PC-3 (cell line): Measurements from ENCODE around the gene HES1. TPM values are rescaled to one million over a fixed set of nuclear protein-coding genes. Genes with fewer than 3 reads are reported as not detected.

Experiments used
- ATAC-seq: fragments of 200-7000 bp; cut with Tn5 transposase; 2 replicates; pipeline ENCODE4 v1.9.1; 2020; ENCODE audit warnings: mild to moderate bottlenecking, moderate library complexity
- Bru-seq: library from RNA; stranded (reverse); fragments of 400-500 nt; gene quantifications from one replicate; lab custom pipeline; 2021; lab: Mats Ljungman, UMichigan
- BruChase-seq, 2 experiments: library from RNA; stranded (reverse); fragments of 400-500 nt; gene quantifications; one replicate each; lab custom pipeline; 2021; lab: Mats Ljungman, UMichigan
- BruUV-seq: library from RNA; stranded (reverse); fragments of 400-500 nt; replicated peaks from 2 replicates; lab custom pipeline; 2021; lab: Mats Ljungman, UMichigan
- CTCF ChIA-PET: fragments of 300-600 bp; sonication (Branson Sonifier 250); formaldehyde crosslinking; loops from one replicate; lab custom pipeline; 2022; ENCODE audit warnings: antibody characterized with exemption; lab: Charles Lee
- POLR2A ChIA-PET: fragments of 300-600 bp; sonication (Branson Sonifier 250); formaldehyde crosslinking; loops from one replicate; lab custom pipeline; 2022; ENCODE audit warnings: antibody characterized with exemption; ENCODE audit not compliant: unreplicated experiment; lab: Charles Lee
- DNase-seq: peaks from one replicate; pipeline ENCODE4 v3.0.0-alpha.2; 2015
- H2AFZ ChIP-seq: fragments of 300-600 bp; sonication (generic); 2 replicates; pipeline ENCODE4 v1.6.0; 2016; ENCODE audit warnings: antibody characterized with exemption, low read length
- H3F3A ChIP-seq: fragments of 300-600 bp; sonication (generic); one replicate; pipeline ENCODE4 v1.6.0; 2017; ENCODE audit warnings: antibody characterized with exemption, low read length, control low read depth, mild to moderate bottlenecking; ENCODE audit not compliant: unreplicated experiment
- H3K27ac ChIP-seq: fragments of 300-600 bp; sonication (generic); 2 replicates; pipeline ENCODE4 v1.5.1; 2016; ENCODE audit warnings: mild to moderate bottlenecking, low read length
- H3K27me3 ChIP-seq: fragments of 300-600 bp; sonication (generic); 2 replicates; pipeline ENCODE4 v1.6.1; 2016; ENCODE audit warnings: low read length, mixed read lengths
- H3K36me3 ChIP-seq: fragments of 300-600 bp; sonication (generic); 2 replicates; pipeline ENCODE4 v1.6.1; 2016; ENCODE audit warnings: low read depth, mixed run types, low read length, mixed read lengths
- H3K4me1 ChIP-seq: fragments of 300-600 bp; sonication (generic); 2 replicates; pipeline ENCODE4 v1.5.1; 2016; ENCODE audit warnings: low read length; ENCODE audit not compliant: insufficient read depth
- H3K4me2 ChIP-seq: fragments of 300-600 bp; sonication (generic); 2 replicates; pipeline ENCODE4 v1.6.0; 2016; ENCODE audit warnings: low read length
- H3K4me3 ChIP-seq: fragments of 300-600 bp; sonication (generic); 2 replicates; pipeline ENCODE4 v1.5.1; 2016; ENCODE audit warnings: mild to moderate bottlenecking, low read length, mixed read lengths
- H3K79me2 ChIP-seq: fragments of 300-600 bp; sonication (generic); 2 replicates; pipeline ENCODE4 v1.6.1; 2017; ENCODE audit warnings: low read length, mixed read lengths
- H3K9ac ChIP-seq: fragments of 300-600 bp; sonication (generic); 2 replicates; pipeline ENCODE4 v1.6.0; 2016; ENCODE audit warnings: mild to moderate bottlenecking, low read length
- H3K9me2 ChIP-seq: fragments of 300-600 bp; sonication (generic); replicated peaks from 2 replicates; pipeline ENCODE4 v1.6.1; 2016; ENCODE audit warnings: mixed run types, low read length, mixed read lengths
- H3K9me3 ChIP-seq: fragments of 300-600 bp; sonication (generic); 2 replicates; pipeline ENCODE4 v1.6.1; 2016; ENCODE audit warnings: low read length, mixed read lengths
- H4K20me1 ChIP-seq: fragments of 300-600 bp; sonication (generic); 2 replicates; pipeline ENCODE4 v1.6.1; 2016; ENCODE audit warnings: low read length, mixed read lengths
- EZH2 ChIP-seq: fragments of 300-600 bp; sonication (generic); IDR thresholded peaks from one replicate; pipeline ENCODE4 v1.6.1; 2017; ENCODE audit warnings: antibody characterized with exemption, mild to moderate bottlenecking, low read length; ENCODE audit not compliant: unreplicated experiment
- EZH2phosphoT487 ChIP-seq: fragments of 300-600 bp; sonication (generic); IDR thresholded peaks from 2 replicates; pipeline ENCODE4 v1.6.1; 2018; ENCODE audit warnings: mild to moderate bottlenecking, antibody characterized with exemption, low read length, borderline replicate concordance
- intact Hi-C: fragments of 100-400 bp; cut with micrococcal nuclease; formaldehyde crosslinking; loops from 2 replicates; pipeline ENCODE4 v1.9.0; 2023
- long read RNA-seq: library from polyadenylated mRNA; unstranded; transcript quantifications from one replicate; pipeline ENCODE4 v2.0.0, GENCODE V29; 2021; ENCODE audit not compliant: unreplicated experiment
- total RNA-seq: library from RNA; depleted of rRNA; stranded (reverse); fragments of >200 nt; gene quantifications from 2 replicates; pipeline ENCODE4 v1.2.3, GENCODE V29; 2014; rRNA removed
- TF ChIP-seq, protein P1 (sequence below): fragments of 300-600 bp; sonication (generic); conservative IDR thresholded peaks from 2 replicates; pipeline ENCODE4 v1.5.1; 2017; ENCODE audit warnings: antibody characterized with exemption, low read depth, mild to moderate bottlenecking, low read length

Gene HES1, protein sequence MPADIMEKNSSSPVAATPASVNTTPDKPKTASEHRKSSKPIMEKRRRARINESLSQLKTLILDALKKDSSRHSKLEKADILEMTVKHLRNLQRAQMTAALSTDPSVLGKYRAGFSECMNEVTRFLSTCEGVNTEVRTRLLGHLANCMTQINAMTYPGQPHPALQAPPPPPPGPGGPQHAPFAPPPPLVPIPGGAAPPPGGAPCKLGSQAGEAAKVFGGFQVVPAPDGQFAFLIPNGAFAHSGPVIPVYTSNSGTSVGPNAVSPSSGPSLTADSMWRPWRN
- 852 and 906 TPM in 2 replicates for total RNA-seq
- percentile 99 among the genes with signal in this experiment for Bru-seq, nascent RNA
- percentile 96 among the genes with signal in this experiment for BruChase-seq, experiment 1, labeled RNA remaining after a 6-hour chase
- BruChase-seq, experiment 2, labeled RNA remaining after a 2-hour chase: percentile 99 among the genes with signal in this experiment
- long read RNA-seq, transcript HES1-201 (4 exons, 1,578 nt): major isoform, 30 of 55 reads
- long read RNA-seq, partial matches to known transcripts: 0 of 55 reads
- long read RNA-seq, other reads (novel, unspliced or antisense): 25 of 55 reads

- peaks cover 58% of the 10 kb centered on the region for H3K4me1 ChIP-seq
- H3K9me3 ChIP-seq: no peaks in the 10 kb centered on the region
- peak within 1 kb of the TSS; percentile 87 for H3K27ac ChIP-seq
- TF ChIP-seq, protein P1, sequence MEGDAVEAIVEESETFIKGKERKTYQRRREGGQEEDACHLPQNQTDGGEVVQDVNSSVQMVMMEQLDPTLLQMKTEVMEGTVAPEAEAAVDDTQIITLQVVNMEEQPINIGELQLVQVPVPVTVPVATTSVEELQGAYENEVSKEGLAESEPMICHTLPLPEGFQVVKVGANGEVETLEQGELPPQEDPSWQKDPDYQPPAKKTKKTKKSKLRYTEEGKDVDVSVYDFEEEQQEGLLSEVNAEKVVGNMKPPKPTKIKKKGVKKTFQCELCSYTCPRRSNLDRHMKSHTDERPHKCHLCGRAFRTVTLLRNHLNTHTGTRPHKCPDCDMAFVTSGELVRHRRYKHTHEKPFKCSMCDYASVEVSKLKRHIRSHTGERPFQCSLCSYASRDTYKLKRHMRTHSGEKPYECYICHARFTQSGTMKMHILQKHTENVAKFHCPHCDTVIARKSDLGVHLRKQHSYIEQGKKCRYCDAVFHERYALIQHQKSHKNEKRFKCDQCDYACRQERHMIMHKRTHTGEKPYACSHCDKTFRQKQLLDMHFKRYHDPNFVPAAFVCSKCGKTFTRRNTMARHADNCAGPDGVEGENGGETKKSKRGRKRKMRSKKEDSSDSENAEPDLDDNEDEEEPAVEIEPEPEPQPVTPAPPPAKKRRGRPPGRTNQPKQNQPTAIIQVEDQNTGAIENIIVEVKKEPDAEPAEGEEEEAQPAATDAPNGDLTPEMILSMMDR: no peak
- TF ChIP-seq EZH2phosphoT487: peak; percentile 100
- H3K4me2 ChIP-seq: peak within 1 kb of the TSS; percentile 96
- peaks cover 22% of the 10 kb centered on the region for H4K20me1 ChIP-seq
- H2AFZ ChIP-seq: no peak within 1 kb of the TSS
- CTCF ChIA-PET: interaction anchor here (0.7 to 2.0 kb wide), 4 partner anchors 180 to 355 kb away, joined by 4 to 12 read pairs (median 6); no protein-coding TSS in a partner anchor
- POLR2A ChIA-PET: interaction anchor here (0.6 to 2.8 kb wide), 9 partner anchors 46 to 356 kb away, joined by 3 to 21 read pairs (median 5); no protein-coding TSS in a partner anchor
- peak; percentile 99 for DNase-seq
- peak within 1 kb of the TSS; percentile 89 for H3K4me3 ChIP-seq
- H3K79me2 ChIP-seq: peaks cover 42% of the 10 kb centered on the region
- peaks cover 18% of the 10 kb centered on the region; the same call in 1 of the 2 replicates for H3K36me3 ChIP-seq
- no peaks in the 10 kb centered on the region for H3K27me3 ChIP-seq
- no peaks in the 10 kb centered on the region for H3K9me2 ChIP-seq
- TSS peak; percentile 80 for BruUV-seq
- intact Hi-C loops: loop anchor here (1.0 to 5.0 kb wide), 9 partner anchors 47 to 474 kb away; no protein-coding TSS in a partner anchor
- peak within 1 kb of the TSS; percentile 84 for H3K9ac ChIP-seq
- peak; percentile 10 for ATAC-seq
- peaks cover 18% of the 10 kb centered on the region for H3F3A ChIP-seq
Measured at GRCh38 chr3:194135806-194136518, at the start of gene HES1. HES1 (plus strand) TSS chr3:194136148; CDS start chr3:194136381, 233 bp downstream.

GRCh38 chr3:194086388-194087075, 49.4 kb upstream of the HES1 start:
- Histone ChIP-seq H3K9me3 (no peaks in the 10 kb centered on the region), H3K27ac (no peak overlapping the region), H3K4me3 (no peak overlapping the region), H3K9me2 (no peaks in the 10 kb centered on the region), H3K9ac (no peak overlapping the region), H3K79me2 (no peaks in the 10 kb centered on the region), H4K20me1 (no peaks in the 10 kb centered on the region), H3K4me2 (no peak overlapping the region), H3K4me1 (peaks cover 35% of the 10 kb centered on the region), H3K27me3 (no peaks in the 10 kb centered on the region), H2AFZ (no peak overlapping the region), H3F3A (peaks cover 4% of the 10 kb centered on the region), H3K36me3 (no peaks in the 10 kb centered on the region)
- no peak for DNase-seq
- BruUV-seq: no TSS peak
- intact Hi-C loops: no loop called here
- ATAC-seq: no peak
- ChIA-PET CTCF (no interaction called here), POLR2A (no interaction called here)
- TF ChIP-seq EZH2 (no peak), EZH2phosphoT487 (no peak)
- TF ChIP-seq, protein P1: no peak
